ENCODE data around the gene PAX5.

The PAX5 gene

GRCh38 chr9:37033141-37033540 is 927 bp downstream of the PAX5 start:
- Histone ChIP-seq H3F3A (ENCODE audit: control insufficient read depth, insufficient read depth) (peaks cover 52% of the 10 kb centered on the region), H3K36me3 (ENCODE audit: control insufficient read depth, low read length) (peaks cover 75% of the 10 kb centered on the region), H4K20me1 (ENCODE audit: control insufficient read depth, insufficient read depth, low read depth, low read length) (0 out of 2 replicates have a peak, but pooled peaks cover 4% of the 10 kb centered on the region), H3K4me2 (ENCODE audit: low read length) (peak overlapping the region; percentile 98), H3K9me3 (ENCODE audit: control insufficient read depth, insufficient read depth, low read length) (no peaks in the 10 kb centered on the region), H3K9me2 (replicated peaks; ENCODE audit: control insufficient read depth, low read length) (no peaks in the 10 kb centered on the region), H3K4me3 (ENCODE audit: low read length) (peak overlapping the region; percentile 87), H3K79me2 (ENCODE audit: control insufficient read depth, low read length) (peaks cover 100% of the 10 kb centered on the region), H3K4me1 (ENCODE audit: control insufficient read depth, low read length) (peaks cover 65% of the 10 kb centered on the region), H3K27ac (ENCODE audit: low read depth, low read length) (peak overlapping the region; percentile 98), H3K27me3 (ENCODE audit: control insufficient read depth, low read length) (no peaks in the 10 kb centered on the region)
- TF ChIP-seq CTCF (IDR thresholded peaks at IDR 0.05; ENCODE audit: low read depth, low read length, poor library complexity, severe bottlenecking) (no peak), EZH2phosphoT487 (IDR thresholded peaks at IDR 0.05; ENCODE audit: borderline replicate concordance, low read length) (no peak)

GRCh38 chr9:37032713-37033112 is 1.4 kb downstream of the PAX5 start:
- Histone ChIP-seq H3F3A (ENCODE audit: control insufficient read depth, insufficient read depth) (peaks cover 53% of the 10 kb centered on the region), H4K20me1 (ENCODE audit: control insufficient read depth, insufficient read depth, low read depth, low read length) (0 out of 2 replicates have a peak, but pooled peaks cover 4% of the 10 kb centered on the region), H3K4me1 (ENCODE audit: control insufficient read depth, low read length) (peaks cover 65% of the 10 kb centered on the region), H3K9me3 (ENCODE audit: control insufficient read depth, insufficient read depth, low read length) (no peaks in the 10 kb centered on the region), H3K4me3 (ENCODE audit: low read length) (peak overlapping the region; percentile 87), H3K79me2 (ENCODE audit: control insufficient read depth, low read length) (peaks cover 100% of the 10 kb centered on the region), H3K27me3 (ENCODE audit: control insufficient read depth, low read length) (no peaks in the 10 kb centered on the region), H3K4me2 (ENCODE audit: low read length) (peak overlapping the region; percentile 98), H3K9me2 (replicated peaks; ENCODE audit: control insufficient read depth, low read length) (no peaks in the 10 kb centered on the region), H3K36me3 (ENCODE audit: control insufficient read depth, low read length) (peaks cover 79% of the 10 kb centered on the region), H3K27ac (ENCODE audit: low read depth, low read length) (peak overlapping the region; percentile 98)
- TF ChIP-seq EZH2phosphoT487 (IDR thresholded peaks at IDR 0.05; ENCODE audit: borderline replicate concordance, low read length) (no peak), CTCF (IDR thresholded peaks at IDR 0.05; ENCODE audit: low read depth, low read length, poor library complexity, severe bottlenecking) (peak; percentile 29)

GRCh38 chr9:37031902-37032301 is 2.2 kb downstream of the PAX5 start:
- 0 out of 2 replicates have a peak, but pooled peaks cover 4% of the 10 kb centered on the region for H4K20me1 ChIP-seq (ENCODE audit: control insufficient read depth, insufficient read depth, low read depth, low read length)
- H3K4me3 ChIP-seq (ENCODE audit: low read length): peak overlapping the region; percentile 87
- TF ChIP-seq CTCF (IDR thresholded peaks at IDR 0.05; ENCODE audit: low read depth, low read length, poor library complexity, severe bottlenecking): no peak
- TF ChIP-seq EZH2phosphoT487 (IDR thresholded peaks at IDR 0.05; ENCODE audit: borderline replicate concordance, low read length): no peak
- H3K27me3 ChIP-seq (ENCODE audit: control insufficient read depth, low read length): no peaks in the 10 kb centered on the region
- peak overlapping the region; percentile 98 for H3K4me2 ChIP-seq (ENCODE audit: low read length)
- H3K36me3 ChIP-seq (ENCODE audit: control insufficient read depth, low read length): peaks cover 77% of the 10 kb centered on the region
- peaks cover 53% of the 10 kb centered on the region for H3F3A ChIP-seq (ENCODE audit: control insufficient read depth, insufficient read depth)
- H3K9me3 ChIP-seq (ENCODE audit: control insufficient read depth, insufficient read depth, low read length): no peaks in the 10 kb centered on the region
- H3K27ac ChIP-seq (ENCODE audit: low read depth, low read length): peak overlapping the region; percentile 98
- H3K9me2 ChIP-seq (replicated peaks; ENCODE audit: control insufficient read depth, low read length): no peaks in the 10 kb centered on the region
- peaks cover 98% of the 10 kb centered on the region for H3K79me2 ChIP-seq (ENCODE audit: control insufficient read depth, low read length)
- H3K4me1 ChIP-seq (ENCODE audit: control insufficient read depth, low read length): peaks cover 57% of the 10 kb centered on the region

Measured in DOHH2 (cell line).